HG03460 (cell line): ENCODE results near the gene PARP12.

Experiments
- ATAC-seq: cut with Tn5 transposase; IDR thresholded peaks from one replicate; pipeline ENCODE4 v1.9.1; 2021; ENCODE audit not compliant: unreplicated experiment

PARP12 gene

GRCh38 chr7:140017034-140017433 is 45.7 kb downstream of the PARP12 start:
- ATAC-seq = no peak

GRCh38 chr7:140016540-140016939 is 46.2 kb downstream of the PARP12 start:
- ATAC-seq = no peak

- no peak for ATAC-seq
Observed at GRCh38 chr7:140015471-140015970, 47.2 kb downstream of the PARP12 start.

DNA sequence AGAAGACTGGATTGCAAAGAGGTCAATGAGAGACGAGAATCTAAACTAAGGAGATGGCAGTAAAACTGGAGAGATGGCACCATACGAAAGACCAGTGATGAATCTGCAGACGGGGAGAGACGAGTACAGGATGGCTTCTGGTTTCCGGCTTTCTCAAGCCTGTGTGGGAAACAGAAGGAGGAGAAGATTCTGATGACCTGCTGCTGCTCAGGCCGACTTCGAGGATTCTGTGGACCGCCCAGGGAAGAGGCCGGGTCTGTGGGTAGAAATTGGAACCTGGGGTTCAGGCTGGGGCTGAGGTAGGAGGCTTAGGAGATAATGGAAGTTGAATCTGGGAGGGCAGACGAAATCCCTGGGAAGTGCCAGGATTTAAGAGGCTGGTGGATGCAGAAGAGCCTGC is 48.6 kb downstream of the PARP12 start:
- no peak for ATAC-seq

DNA sequence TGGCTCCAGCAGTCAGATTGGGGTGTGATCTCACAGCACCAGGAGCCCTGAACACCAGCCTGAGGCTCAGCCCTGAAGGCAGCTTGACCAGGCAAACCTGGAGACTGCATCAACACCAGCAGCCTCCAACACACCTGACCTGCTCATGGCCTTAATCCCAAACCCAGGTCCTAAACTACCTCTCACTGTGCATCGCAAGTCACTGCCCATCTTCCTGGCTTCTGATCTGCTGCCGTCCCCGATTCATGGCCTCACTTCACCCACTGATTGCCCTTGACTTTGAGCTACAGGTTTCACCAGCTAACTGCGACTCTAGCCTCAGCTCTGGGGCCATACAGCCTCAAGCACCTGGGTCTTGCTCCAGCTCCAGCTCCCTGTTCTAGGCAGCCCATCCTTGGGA is 49.1 kb downstream of the PARP12 start:
- ATAC-seq = no peak

DNA sequence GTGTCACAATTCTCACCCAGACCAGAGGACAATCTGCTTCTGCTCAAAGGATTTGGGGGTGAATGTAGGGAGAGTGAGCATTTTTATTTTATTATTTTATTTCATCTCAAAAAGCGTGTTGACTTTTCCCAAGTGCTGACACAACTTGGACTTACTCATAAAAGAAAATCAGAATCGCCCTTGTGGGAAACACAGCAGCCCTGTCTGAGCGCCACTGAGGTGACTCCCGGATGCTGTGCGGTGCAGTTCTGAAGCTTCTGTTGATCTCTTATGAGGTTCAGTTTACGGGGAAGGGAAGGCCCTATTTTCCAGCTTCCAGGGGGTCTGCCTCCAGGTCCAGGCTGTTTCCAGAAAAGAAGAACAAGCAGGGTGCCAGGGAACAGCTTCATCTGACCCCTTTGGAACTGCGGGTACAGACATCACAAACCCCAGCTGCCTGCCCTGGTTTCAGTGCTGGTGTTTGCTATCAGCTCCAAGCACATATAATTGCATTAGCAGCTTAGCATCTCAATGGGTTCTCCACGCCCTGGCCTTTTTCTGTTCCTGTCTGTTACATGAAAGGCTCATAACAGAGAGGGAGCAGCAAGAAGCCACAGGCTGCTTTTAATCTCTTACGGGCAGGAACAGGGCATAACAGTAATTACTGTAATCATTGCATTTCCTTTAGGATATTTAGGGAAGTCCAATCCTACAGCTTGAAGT is 52.4 kb downstream of the PARP12 start:
- no peak for ATAC-seq

DNA sequence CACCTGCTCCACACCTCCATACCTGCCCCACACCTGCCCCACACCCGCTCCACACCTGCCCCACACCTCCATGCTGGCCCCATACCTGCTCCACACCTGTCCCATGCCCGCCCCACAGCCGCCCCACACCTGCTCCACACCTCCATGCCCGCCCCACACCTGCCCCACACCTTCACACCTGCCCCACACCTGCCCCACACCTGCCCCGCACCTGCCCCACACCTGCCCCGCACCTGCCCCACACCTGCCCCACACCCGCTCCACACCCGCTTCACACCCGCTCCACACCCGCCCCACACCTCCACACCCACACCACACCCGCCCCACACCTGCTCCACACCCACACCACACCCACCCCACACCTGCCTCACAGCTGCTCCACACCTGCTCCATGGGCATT is 53.0 kb downstream of the PARP12 start:
- no peak for ATAC-seq

GRCh38 chr7:140008755-140009610 is 53.8 kb downstream of the PARP12 start:
- no peak for ATAC-seq

GRCh38 chr7:140007051-140007690 is 55.6 kb downstream of the PARP12 start:
- ATAC-seq = no peak

GRCh38 chr7:140006600-140006999 is 56.2 kb downstream of the PARP12 start:
- ATAC-seq = no peak

- ATAC-seq = no peak
Observed at GRCh38 chr7:140005754-140006503, 56.8 kb downstream of the PARP12 start.

DNA sequence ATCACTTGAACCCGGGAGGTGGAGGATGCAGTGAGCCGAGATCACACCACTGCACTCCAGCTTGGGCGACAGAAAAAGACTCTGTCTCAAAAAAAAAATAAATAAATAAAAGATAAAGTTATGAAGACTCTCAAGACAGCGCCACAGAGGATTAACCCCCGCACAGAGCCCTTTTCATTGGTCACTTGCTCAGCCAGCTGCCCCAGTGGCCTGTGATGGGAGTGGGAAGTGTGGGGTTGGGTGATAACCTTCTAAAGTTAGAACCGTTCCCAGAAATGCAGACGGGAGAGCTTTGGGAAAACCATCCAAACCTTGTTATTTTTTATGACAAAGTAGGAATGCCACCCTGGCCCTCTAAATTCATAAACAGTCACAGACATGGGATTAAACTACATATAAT is 57.4 kb downstream of the PARP12 start:
- no peak for ATAC-seq

DNA sequence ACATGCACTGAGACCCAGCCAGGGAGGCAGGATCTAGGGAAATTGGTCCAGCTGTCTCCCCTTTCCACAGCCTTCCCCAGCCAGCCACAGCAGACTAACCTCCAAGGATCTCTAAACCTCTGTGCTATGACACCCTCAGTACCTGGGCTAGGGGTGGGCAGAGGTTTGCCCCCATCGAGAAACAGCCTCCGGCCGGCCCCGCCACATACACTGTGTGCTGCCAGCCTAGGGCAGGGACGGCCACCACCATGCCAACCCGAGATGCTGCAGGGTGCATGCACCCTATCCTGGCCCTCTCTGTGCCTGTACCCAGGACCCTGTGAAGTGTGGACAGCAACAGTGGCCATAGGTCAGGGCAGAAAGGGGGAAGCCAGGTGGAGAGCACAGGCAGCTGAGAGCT is 58.1 kb downstream of the PARP12 start:
- ATAC-seq = no peak

- no peak for ATAC-seq
Observed at GRCh38 chr7:140003913-140004382, 58.8 kb downstream of the PARP12 start.

GRCh38 chr7:140000666-140001268 is 62.0 kb downstream of the PARP12 start:
- ATAC-seq = no peak

DNA sequence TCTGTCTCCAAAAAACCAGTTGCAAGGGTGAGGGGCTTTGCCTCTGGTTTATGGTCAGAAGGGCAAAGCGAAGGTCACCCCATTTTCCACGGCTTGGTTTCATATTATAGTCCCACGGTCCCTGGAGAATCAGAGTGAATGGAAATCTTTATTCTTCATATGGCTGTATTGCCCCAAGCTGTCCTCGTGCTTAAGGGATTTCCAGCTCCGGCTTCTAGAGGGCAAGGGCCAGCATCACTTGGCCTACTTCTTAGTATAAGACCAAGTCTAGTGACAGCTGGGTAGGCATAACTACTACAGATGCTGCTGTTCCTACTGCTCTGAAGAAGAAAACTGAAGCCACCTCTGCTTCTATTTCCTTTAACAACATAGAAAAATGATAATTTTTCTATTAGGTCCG is 63.2 kb downstream of the PARP12 start:
- no peak for ATAC-seq

DNA sequence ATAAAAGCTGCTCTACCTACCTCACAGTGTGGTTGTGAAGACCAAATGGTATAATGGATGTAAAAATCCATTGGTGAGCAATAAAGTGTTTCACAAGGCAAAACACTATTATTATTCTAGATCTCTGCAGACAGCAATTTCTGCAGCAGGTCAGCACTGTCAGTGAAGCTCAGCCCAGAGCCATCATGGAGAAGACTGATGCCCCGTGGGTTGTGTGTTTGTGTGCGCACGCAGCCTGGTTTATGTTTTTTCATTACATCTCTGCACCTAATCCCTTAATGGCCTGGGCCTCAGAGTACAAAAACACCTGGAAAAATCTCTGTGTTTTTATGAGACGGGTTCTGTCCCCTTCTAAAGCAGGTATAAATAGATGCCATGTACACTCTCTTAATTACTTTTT is 64.2 kb downstream of the PARP12 start:
- ATAC-seq = no peak

- no peak for ATAC-seq
Observed at GRCh38 chr7:139995017-139995915, 67.5 kb downstream of the PARP12 start.

- no peak for ATAC-seq
Observed at GRCh38 chr7:139994356-139994755, 68.4 kb downstream of the PARP12 start.
